Hepatic stellate cell (primary cell): ENCODE measurements around the gene ARMH2.
"Not testable (repeated sequence)": the region's sequence is repeated elsewhere in the genome, so short reads cannot be mapped to it uniquely, and the experiment has no call there.

Source experiments
- DNase-seq: peaks from one replicate; pipeline ENCODE4 v3.0.0; 2011; ENCODE audit warnings: low spot score

The ARMH2 gene

GRCh38 chr6:24764833-24765828 is 33.6 kb downstream of the ARMH2 start:
- not testable (repeated sequence) for DNase-seq

- DNase-seq = no peak
Measured at GRCh38 chr6:24763578-24763977, 35.1 kb downstream of the ARMH2 start.

GRCh38 chr6:24761851-24762250 is 36.9 kb downstream of the ARMH2 start:
- no peak for DNase-seq

GRCh38 chr6:24761193-24761835 is 37.4 kb downstream of the ARMH2 start:
- DNase-seq = no peak

GRCh38 chr6:24760210-24760609 is 38.5 kb downstream of the ARMH2 start:
- DNase-seq = no peak

- DNase-seq = no peak
Measured at GRCh38 chr6:24759718-24760117, 39.0 kb downstream of the ARMH2 start.

- DNase-seq = no peak
Measured at GRCh38 chr6:24757611-24758010, 41.1 kb downstream of the ARMH2 start.

- DNase-seq = no peak
Measured at GRCh38 chr6:24755279-24755678, 43.4 kb downstream of the ARMH2 start.

- not testable (repeated sequence) for DNase-seq
Measured at GRCh38 chr6:24754378-24754777, 44.3 kb downstream of the ARMH2 start.

- DNase-seq = no peak
Measured at GRCh38 chr6:24753545-24753944, 45.2 kb downstream of the ARMH2 start.

GRCh38 chr6:24752917-24753492 is 45.7 kb downstream of the ARMH2 start:
- no peak for DNase-seq

- DNase-seq = no peak
Measured at GRCh38 chr6:24752503-24752902, 46.2 kb downstream of the ARMH2 start.

- DNase-seq = not testable (repeated sequence)
Measured at GRCh38 chr6:24750878-24751277, 47.8 kb downstream of the ARMH2 start.

- no peak for DNase-seq
Measured at GRCh38 chr6:24749297-24749696, 49.4 kb downstream of the ARMH2 start.
